ENCODE data around the gene PAK5.

PAK5 gene

GRCh38 chr20:9503526-9504245, 335.2 kb downstream of the PAK5 start:
- DNase-seq (ENCODE audit: low spot score): no peak
- Histone ChIP-seq H3K27ac (ENCODE audit: poor library complexity, severe bottlenecking) (no peak overlapping the region), H3K27me3 (ENCODE audit: insufficient read depth, poor library complexity, severe bottlenecking) (peaks cover 17% of the 10 kb centered on the region), H3K36me3 (ENCODE audit: low read depth) (no peaks in the 10 kb centered on the region), H3K9me3 (ENCODE audit: severe bottlenecking) (no peaks in the 10 kb centered on the region), H3K4me3 (ENCODE audit: severe bottlenecking) (no peak overlapping the region), H3K4me1 (ENCODE audit: insufficient read depth, poor library complexity, severe bottlenecking) (no peaks in the 10 kb centered on the region)
- TF ChIP-seq CTCF (IDR thresholded peaks at IDR 0.05; ENCODE audit: poor library complexity, severe bottlenecking): peak; percentile 18
- ATAC-seq (ENCODE audit: low read depth): no peak

DNA sequence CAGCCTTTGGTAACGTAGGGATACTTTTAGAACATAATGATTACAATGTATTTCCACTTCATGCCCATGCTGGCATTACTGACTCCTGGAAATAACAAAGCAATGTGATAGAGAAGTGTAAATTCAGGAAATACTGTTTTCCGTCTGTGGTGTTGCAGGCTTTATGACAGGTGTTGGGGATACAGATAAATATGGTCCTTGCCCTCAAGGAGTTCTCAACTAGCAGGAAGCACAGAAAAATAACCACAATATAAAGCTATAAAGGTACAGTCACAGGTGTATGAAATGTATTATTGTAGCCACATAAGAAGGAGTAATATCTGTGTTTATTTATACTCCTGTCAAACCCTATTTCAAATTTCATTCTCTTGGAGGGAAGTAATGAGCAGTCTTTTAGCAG, 337.4 kb downstream of the PAK5 start:
- Histone ChIP-seq H3K9me3 (ENCODE audit: severe bottlenecking) (no peaks in the 10 kb centered on the region), H3K4me3 (ENCODE audit: severe bottlenecking) (no peak overlapping the region), H3K4me1 (ENCODE audit: insufficient read depth, poor library complexity, severe bottlenecking) (no peaks in the 10 kb centered on the region), H3K27me3 (ENCODE audit: insufficient read depth, poor library complexity, severe bottlenecking) (no peaks in the 10 kb centered on the region), H3K27ac (ENCODE audit: poor library complexity, severe bottlenecking) (no peak overlapping the region), H3K36me3 (ENCODE audit: low read depth) (no peaks in the 10 kb centered on the region)
- ATAC-seq (ENCODE audit: low read depth) (no peak), DNase-seq (ENCODE audit: low spot score) (no peak)
- TF ChIP-seq CTCF (IDR thresholded peaks at IDR 0.05; ENCODE audit: poor library complexity, severe bottlenecking): no peak

DNA sequence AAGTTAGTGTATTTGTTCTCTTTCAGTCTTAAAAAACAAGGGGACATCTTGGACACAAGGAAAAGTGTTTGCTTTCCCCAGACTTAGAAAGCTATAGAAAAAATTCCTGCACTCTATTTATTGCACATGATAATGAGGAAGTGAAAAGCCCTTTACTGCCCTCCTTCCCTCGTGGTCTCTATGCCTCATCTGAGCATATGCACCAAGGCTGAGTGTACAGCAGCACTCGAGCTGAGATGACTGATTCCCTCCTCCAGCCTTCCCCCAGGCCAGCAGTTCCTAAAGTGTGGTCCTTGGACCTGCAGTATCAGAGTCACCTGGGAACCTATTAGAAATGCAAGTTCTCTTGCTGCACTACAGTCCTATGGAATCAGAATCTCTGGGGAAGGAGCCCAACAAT, 338.8 kb downstream of the PAK5 start:
- Histone ChIP-seq H3K27ac (ENCODE audit: poor library complexity, severe bottlenecking) (no peak overlapping the region), H3K4me1 (ENCODE audit: insufficient read depth, poor library complexity, severe bottlenecking) (no peaks in the 10 kb centered on the region), H3K4me3 (ENCODE audit: severe bottlenecking) (no peak overlapping the region), H3K36me3 (ENCODE audit: low read depth) (no peaks in the 10 kb centered on the region), H3K9me3 (ENCODE audit: severe bottlenecking) (no peaks in the 10 kb centered on the region), H3K27me3 (ENCODE audit: insufficient read depth, poor library complexity, severe bottlenecking) (no peaks in the 10 kb centered on the region)
- ATAC-seq (ENCODE audit: low read depth) (peak; percentile 45; the same call in 2 of the 3 replicates), DNase-seq (ENCODE audit: low spot score) (no peak)
- no peak for TF ChIP-seq CTCF (IDR thresholded peaks at IDR 0.05; ENCODE audit: poor library complexity, severe bottlenecking)

DNA sequence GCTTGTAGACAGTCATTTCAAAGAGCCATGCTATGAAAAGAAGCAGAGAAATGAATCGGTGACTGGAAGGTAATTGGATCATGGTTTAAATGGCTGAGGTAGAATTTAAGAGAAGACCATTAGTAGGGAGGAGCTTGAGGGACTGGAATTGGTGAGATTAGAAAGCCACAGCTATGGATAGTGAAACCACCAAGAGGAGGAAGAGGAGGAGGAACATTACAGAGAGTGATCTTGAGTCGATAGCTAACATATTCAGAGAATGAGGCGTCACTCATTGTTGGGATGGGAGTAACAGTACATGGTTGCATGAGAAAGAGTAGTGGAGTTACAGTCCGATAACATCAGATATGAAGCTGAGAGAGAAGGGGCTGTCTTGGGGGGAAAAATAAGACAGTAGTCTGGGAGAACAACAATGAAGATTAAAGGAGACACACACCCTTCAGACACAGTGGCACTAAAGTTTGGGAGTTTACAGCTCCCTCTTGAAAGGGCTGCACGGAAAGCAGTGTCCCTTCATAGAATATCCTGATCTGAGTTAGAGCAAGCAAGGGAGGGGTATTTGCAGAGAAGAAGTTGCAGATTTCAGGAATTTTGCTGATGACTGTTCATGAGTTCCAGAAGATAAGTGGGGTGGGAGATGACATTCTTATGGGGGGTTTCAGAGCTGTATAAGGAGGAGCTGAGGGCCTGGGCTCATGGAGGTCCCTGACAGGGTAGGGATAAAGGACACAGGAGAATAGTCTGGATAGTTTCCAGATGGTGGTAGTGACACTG, 339.6 kb downstream of the PAK5 start:
- Histone ChIP-seq H3K36me3 (ENCODE audit: low read depth) (no peaks in the 10 kb centered on the region), H3K27ac (ENCODE audit: poor library complexity, severe bottlenecking) (no peak overlapping the region), H3K4me1 (ENCODE audit: insufficient read depth, poor library complexity, severe bottlenecking) (no peaks in the 10 kb centered on the region), H3K9me3 (ENCODE audit: severe bottlenecking) (no peaks in the 10 kb centered on the region), H3K4me3 (ENCODE audit: severe bottlenecking) (no peak overlapping the region), H3K27me3 (ENCODE audit: insufficient read depth, poor library complexity, severe bottlenecking) (no peaks in the 10 kb centered on the region)
- DNase-seq (ENCODE audit: low spot score) (no peak), ATAC-seq (ENCODE audit: low read depth) (no peak)
- TF ChIP-seq CTCF (IDR thresholded peaks at IDR 0.05; ENCODE audit: poor library complexity, severe bottlenecking): no peak

GRCh38 chr20:9498322-9498721, 340.6 kb downstream of the PAK5 start:
- DNase-seq (ENCODE audit: low spot score): no peak
- no peaks in the 10 kb centered on the region for H3K36me3 ChIP-seq (ENCODE audit: low read depth)

More at GRCh38 chr20:9498322-9498721, 340.6 kb downstream of the PAK5 start:
- ATAC-seq (ENCODE audit: low read depth): no peak
- no peaks in the 10 kb centered on the region for H3K9me3 ChIP-seq (ENCODE audit: severe bottlenecking)
- H3K4me1 ChIP-seq (ENCODE audit: insufficient read depth, poor library complexity, severe bottlenecking): no peaks in the 10 kb centered on the region
- H3K27me3 ChIP-seq (ENCODE audit: insufficient read depth, poor library complexity, severe bottlenecking): no peaks in the 10 kb centered on the region
- H3K4me3 ChIP-seq (ENCODE audit: severe bottlenecking): no peak overlapping the region
- no peak for TF ChIP-seq CTCF (IDR thresholded peaks at IDR 0.05; ENCODE audit: poor library complexity, severe bottlenecking)
- H3K27ac ChIP-seq (ENCODE audit: poor library complexity, severe bottlenecking): no peak overlapping the region
